ENCODE data around the gene CLCN5. TPM values are rescaled to one million over a fixed set of nuclear protein-coding genes. Genes with fewer than 3 reads are reported as not detected.

CLCN5 gene
- total and polyA plus RNA-seq, 2 of the 13 experiments (the other 11 are each of a cell fraction or from before 2014, with no cell fraction given) = 7.8 to 27.3 TPM

DNA sequence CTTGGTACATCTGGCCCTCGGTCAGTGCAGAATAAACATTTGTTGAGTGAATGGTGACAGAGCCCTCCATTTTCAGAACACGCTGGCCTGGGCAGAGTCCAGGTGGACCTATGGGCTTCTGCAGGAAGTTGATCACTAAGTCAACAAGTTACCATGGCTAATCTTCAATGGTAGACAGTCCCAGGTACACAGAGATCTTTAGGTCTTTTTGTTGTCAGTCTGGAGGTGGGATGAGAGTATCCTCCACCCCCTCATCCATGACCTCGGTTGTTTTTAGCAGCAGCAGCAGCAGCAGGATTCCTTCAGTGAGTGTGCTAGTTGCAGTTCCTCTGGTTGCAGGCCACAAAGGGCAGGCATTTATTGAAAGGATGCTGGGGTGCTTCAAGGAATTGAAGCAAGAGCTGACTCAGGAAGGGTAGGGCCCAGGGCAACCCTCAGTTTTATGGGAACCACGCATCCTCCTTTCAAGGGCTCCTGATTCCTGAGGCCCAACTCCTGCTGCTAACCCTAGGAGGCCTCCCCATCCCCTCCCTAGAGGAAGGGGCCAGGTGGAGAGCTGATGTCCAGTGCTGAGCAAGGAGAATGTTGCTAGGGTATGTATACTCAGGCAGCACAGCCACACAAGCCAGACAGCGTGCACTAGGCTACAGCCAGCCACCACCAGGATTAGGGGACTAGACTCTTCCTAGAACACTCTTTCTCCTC is 44.8 kb upstream of the CLCN5 start (continued):
- TF ChIP-seq, protein P1, sequence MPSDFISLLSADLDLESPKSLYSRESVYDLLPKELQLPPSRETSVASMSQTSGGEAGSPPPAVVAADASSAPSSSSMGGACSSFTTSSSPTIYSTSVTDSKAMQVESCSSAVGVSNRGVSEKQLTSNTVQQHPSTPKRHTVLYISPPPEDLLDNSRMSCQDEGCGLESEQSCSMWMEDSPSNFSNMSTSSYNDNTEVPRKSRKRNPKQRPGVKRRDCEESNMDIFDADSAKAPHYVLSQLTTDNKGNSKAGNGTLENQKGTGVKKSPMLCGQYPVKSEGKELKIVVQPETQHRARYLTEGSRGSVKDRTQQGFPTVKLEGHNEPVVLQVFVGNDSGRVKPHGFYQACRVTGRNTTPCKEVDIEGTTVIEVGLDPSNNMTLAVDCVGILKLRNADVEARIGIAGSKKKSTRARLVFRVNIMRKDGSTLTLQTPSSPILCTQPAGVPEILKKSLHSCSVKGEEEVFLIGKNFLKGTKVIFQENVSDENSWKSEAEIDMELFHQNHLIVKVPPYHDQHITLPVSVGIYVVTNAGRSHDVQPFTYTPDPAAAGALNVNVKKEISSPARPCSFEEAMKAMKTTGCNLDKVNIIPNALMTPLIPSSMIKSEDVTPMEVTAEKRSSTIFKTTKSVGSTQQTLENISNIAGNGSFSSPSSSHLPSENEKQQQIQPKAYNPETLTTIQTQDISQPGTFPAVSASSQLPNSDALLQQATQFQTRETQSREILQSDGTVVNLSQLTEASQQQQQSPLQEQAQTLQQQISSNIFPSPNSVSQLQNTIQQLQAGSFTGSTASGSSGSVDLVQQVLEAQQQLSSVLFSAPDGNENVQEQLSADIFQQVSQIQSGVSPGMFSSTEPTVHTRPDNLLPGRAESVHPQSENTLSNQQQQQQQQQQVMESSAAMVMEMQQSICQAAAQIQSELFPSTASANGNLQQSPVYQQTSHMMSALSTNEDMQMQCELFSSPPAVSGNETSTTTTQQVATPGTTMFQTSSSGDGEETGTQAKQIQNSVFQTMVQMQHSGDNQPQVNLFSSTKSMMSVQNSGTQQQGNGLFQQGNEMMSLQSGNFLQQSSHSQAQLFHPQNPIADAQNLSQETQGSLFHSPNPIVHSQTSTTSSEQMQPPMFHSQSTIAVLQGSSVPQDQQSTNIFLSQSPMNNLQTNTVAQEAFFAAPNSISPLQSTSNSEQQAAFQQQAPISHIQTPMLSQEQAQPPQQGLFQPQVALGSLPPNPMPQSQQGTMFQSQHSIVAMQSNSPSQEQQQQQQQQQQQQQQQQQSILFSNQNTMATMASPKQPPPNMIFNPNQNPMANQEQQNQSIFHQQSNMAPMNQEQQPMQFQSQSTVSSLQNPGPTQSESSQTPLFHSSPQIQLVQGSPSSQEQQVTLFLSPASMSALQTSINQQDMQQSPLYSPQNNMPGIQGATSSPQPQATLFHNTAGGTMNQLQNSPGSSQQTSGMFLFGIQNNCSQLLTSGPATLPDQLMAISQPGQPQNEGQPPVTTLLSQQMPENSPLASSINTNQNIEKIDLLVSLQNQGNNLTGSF (CRISPR knock-in tag; IDR thresholded peaks at IDR 0.05) = no peak
- TF ChIP-seq, protein P2, sequence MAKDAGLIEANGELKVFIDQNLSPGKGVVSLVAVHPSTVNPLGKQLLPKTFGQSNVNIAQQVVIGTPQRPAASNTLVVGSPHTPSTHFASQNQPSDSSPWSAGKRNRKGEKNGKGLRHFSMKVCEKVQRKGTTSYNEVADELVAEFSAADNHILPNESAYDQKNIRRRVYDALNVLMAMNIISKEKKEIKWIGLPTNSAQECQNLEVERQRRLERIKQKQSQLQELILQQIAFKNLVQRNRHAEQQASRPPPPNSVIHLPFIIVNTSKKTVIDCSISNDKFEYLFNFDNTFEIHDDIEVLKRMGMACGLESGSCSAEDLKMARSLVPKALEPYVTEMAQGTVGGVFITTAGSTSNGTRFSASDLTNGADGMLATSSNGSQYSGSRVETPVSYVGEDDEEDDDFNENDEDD (CRISPR knock-in tag; IDR thresholded peaks at IDR 0.05; ENCODE audit: borderline replicate concordance) = no peak; the same call in 1 of the 2 replicates
- TF ChIP-seq SIX1 (CRISPR knock-in tag; IDR thresholded peaks at IDR 0.05; ENCODE audit: borderline replicate concordance) (peak; percentile 29; the same call in 1 of the 2 replicates), ZNF562 (CRISPR knock-in tag; IDR thresholded peaks at IDR 0.05; ENCODE audit: borderline replicate concordance) (no peak), ZSCAN21 (CRISPR knock-in tag; IDR thresholded peaks at IDR 0.05; ENCODE audit: borderline replicate concordance) (peak; percentile 88; the same call in 1 of the 2 replicates), ZNF552 (CRISPR knock-in tag; IDR thresholded peaks at IDR 0.05; ENCODE audit: borderline replicate concordance) (no peak), ZNF614 (CRISPR knock-in tag; IDR thresholded peaks at IDR 0.05; ENCODE audit: borderline replicate concordance) (no peak), ZNF747 (CRISPR knock-in tag; IDR thresholded peaks at IDR 0.05; ENCODE audit: borderline replicate concordance) (no peak), ZNF777 (CRISPR knock-in tag; IDR thresholded peaks at IDR 0.05) (no peak), HNF4G (IDR thresholded peaks at IDR 0.05; ENCODE audit: borderline replicate concordance, low read depth, low read length) (peak; percentile 52), HNF4G (CRISPR knock-in tag; IDR thresholded peaks at IDR 0.05; ENCODE audit: borderline replicate concordance, low read depth) (peak; percentile 82; the same call in 1 of the 2 replicates), ZFP41 (CRISPR knock-in tag; IDR thresholded peaks at IDR 0.05; ENCODE audit: borderline replicate concordance) (no peak), ZNF10 (CRISPR knock-in tag; IDR thresholded peaks at IDR 0.05; ENCODE audit: borderline replicate concordance, low read depth) (no peak), ZNF335 (CRISPR knock-in tag; IDR thresholded peaks at IDR 0.05) (no peak), GABPA (IDR thresholded peaks at IDR 0.05; ENCODE audit: low read depth, low read length) (no peak), GABPA (CRISPR knock-in tag; IDR thresholded peaks at IDR 0.05; ENCODE audit: low read depth) (peak; percentile 70), ZNF570 (CRISPR knock-in tag; IDR thresholded peaks at IDR 0.05; ENCODE audit: borderline replicate concordance) (no peak)
- TF ChIP-seq, protein P3, sequence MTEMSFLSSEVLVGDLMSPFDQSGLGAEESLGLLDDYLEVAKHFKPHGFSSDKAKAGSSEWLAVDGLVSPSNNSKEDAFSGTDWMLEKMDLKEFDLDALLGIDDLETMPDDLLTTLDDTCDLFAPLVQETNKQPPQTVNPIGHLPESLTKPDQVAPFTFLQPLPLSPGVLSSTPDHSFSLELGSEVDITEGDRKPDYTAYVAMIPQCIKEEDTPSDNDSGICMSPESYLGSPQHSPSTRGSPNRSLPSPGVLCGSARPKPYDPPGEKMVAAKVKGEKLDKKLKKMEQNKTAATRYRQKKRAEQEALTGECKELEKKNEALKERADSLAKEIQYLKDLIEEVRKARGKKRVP (CRISPR knock-in tag; IDR thresholded peaks at IDR 0.05) = 0 out of 4 replicates have a peak, but pooled peaks of 1 of the 2 experiments have one; percentile 33
